Body of pancreas (tissue), 4 donors: ENCODE data around the gene AURKAIP1.

Experiments used
- POLR2A ChIP-seq, 3 donors: fragments of 450-650 bp; IDR thresholded peaks; one replicate each; pipeline ENCODE4 v1.6.1; 2016; ENCODE audit warnings: antibody characterized with exemption in 3 of 3, mild to moderate bottlenecking in 2 of 3
- TF ChIP-seq, protein P1 (sequence below), 7 experiments: fragments of 450-650 bp in 4 of 7; fragments of 200-600 bp in 3 of 7; sonication (generic) in 3 of 7; IDR thresholded peaks; one replicate each; pipeline ENCODE4 v1.5.1; 2016 to 2019; ENCODE audit warnings: antibody characterized with exemption in 7 of 7

DNA sequence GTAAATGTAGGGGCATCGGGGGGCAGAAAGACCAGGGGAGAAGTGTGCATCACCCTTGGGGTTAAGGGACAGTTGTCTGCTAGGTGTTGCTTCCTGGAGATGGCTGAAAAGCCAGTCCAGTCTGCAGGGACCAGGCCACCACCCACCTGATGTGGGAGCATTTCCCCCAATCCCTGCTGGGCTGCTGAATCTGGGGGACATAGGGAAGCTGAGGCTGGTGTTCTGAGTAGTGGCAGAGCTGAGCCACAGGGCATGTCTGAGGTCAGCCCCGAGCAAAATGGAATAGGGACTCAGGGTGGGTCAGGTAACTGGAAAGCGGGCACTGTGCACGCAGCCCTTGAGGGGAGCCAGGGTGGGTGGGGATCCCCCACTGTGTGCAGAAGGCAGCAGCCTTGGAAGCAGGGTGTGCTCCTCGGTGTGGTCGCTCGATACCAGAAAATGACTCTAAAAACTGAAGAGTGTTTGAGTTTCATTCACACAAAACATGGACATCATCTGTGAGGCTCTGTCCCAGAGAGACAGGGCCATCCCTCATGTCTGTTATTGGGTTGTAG lies 26.5 kb upstream of the AURKAIP1 start:
- TF ChIP-seq, protein P1, sequence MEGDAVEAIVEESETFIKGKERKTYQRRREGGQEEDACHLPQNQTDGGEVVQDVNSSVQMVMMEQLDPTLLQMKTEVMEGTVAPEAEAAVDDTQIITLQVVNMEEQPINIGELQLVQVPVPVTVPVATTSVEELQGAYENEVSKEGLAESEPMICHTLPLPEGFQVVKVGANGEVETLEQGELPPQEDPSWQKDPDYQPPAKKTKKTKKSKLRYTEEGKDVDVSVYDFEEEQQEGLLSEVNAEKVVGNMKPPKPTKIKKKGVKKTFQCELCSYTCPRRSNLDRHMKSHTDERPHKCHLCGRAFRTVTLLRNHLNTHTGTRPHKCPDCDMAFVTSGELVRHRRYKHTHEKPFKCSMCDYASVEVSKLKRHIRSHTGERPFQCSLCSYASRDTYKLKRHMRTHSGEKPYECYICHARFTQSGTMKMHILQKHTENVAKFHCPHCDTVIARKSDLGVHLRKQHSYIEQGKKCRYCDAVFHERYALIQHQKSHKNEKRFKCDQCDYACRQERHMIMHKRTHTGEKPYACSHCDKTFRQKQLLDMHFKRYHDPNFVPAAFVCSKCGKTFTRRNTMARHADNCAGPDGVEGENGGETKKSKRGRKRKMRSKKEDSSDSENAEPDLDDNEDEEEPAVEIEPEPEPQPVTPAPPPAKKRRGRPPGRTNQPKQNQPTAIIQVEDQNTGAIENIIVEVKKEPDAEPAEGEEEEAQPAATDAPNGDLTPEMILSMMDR (IDR thresholded peaks at IDR 0.05) = no peak
- no peak for TF ChIP-seq POLR2A (IDR thresholded peaks at IDR 0.05)
